Measurements from ENCODE around the gene IMMT. TPM values are rescaled to one million over a fixed set of nuclear protein-coding genes. Genes with fewer than 3 reads are reported as not detected.

IMMT gene
- total RNA-seq, result 10 to 100 TPM; 55.7 to 80.9 TPM

GRCh38 chr2:86195055-86195807, at the start of gene IMMT:
TSS of gene IMMT (minus strand) at chr2:86195462. CDS start at chr2:86195382, 80 bp downstream.

GRCh38 chr2:86105969-86106945, 89.0 kb downstream of the IMMT start, which contains the start of gene PTCD3:
TSS of gene PTCD3 (plus strand) at chr2:86106235. CDS start at chr2:86106248, 13 bp downstream.

GRCh38 chr2:86105252-86105968, 89.9 kb downstream of the IMMT start, which contains the start of gene POLR1A:
TSS of gene POLR1A (minus strand) at chr2:86105886. CDS start at chr2:86105776, 110 bp downstream.

Small RNAs within 50 kb of the gene (small RNA-seq; reads per million reads assigned to genes)
- gene MIR4779, result 0.30 to 1.8 reads per million in 2 donors
- gene RF00019, result 0 reads per million in 2 donors
- gene SNORD94, result 79.3 to 93.9 reads per million in 2 donors

Other genes starting within 250 kb of the IMMT start
- 10 to 100 TPM; 32.0 to 33.7 TPM for gene POLR1A, start 89.6 kb downstream of the IMMT start, total RNA-seq
- gene PTCD3, start 89.2 kb downstream of the IMMT start, total RNA-seq, result 100 to 1,000 TPM in 1 of 2 donors, 10 to 100 TPM in 1; 76.4 to 134 TPM
- gene MRPL35, start 4.0 kb upstream of the IMMT start, total RNA-seq, result 100 to 1,000 TPM in 1 of 2 donors, 10 to 100 TPM in 1; 67.8 to 186 TPM
- gene REEP1, start 142.2 kb upstream of the IMMT start, total RNA-seq, result under 1 TPM in 1 of 2 donors, not detected in 1; 0.34 TPM
- gene KDM3A, start 245.9 kb upstream of the IMMT start, total RNA-seq, result 10 to 100 TPM; 17.6 to 18.6 TPM